GM21423 (cell line): ENCODE data around the gene TRIM65.
A peak's percentile ranks its signal among the peaks of the same experiment; 100 is the strongest.

Source experiments
- ATAC-seq: cut with Tn5 transposase; IDR thresholded peaks from one replicate; pipeline ENCODE4 v1.9.1; 2021; ENCODE audit warnings: mild to moderate bottlenecking, moderate library complexity; ENCODE audit not compliant: unreplicated experiment

TRIM65 gene

GRCh38 chr17:75896415-75897159 is at the start of gene TRIM65:
TRIM65 (minus strand) TSS chr17:75896951; CDS start chr17:75896937, 14 bp downstream.
- peak; percentile 64 for ATAC-seq

GRCh38 chr17:75945211-75945610 is 48.5 kb upstream of the TRIM65 start:
- ATAC-seq: no peak

- ATAC-seq: no peak
These were observed 46.7 kb upstream of the TRIM65 start for GRCh38 chr17:75943491-75943890.

GRCh38 chr17:75942473-75942872 is 45.7 kb upstream of the TRIM65 start:
- ATAC-seq: no peak

- ATAC-seq: no peak
These were observed 44.7 kb upstream of the TRIM65 start for GRCh38 chr17:75941442-75941819.

- peak; percentile 96 for ATAC-seq
These were observed 44.1 kb upstream of the TRIM65 start, which contains the start of gene FBF1 for GRCh38 chr17:75940727-75941441. FBF1 (minus strand) TSS chr17:75941042; CDS start chr17:75938149, 2,893 bp downstream.

- no peak for ATAC-seq
These were observed 40.9 kb upstream of the TRIM65 start for GRCh38 chr17:75937652-75938051.

- no peak for ATAC-seq
These were observed 37.1 kb upstream of the TRIM65 start for GRCh38 chr17:75933808-75934207.

- ATAC-seq: no peak
These were observed 36.1 kb upstream of the TRIM65 start for GRCh38 chr17:75932852-75933251.

- no peak for ATAC-seq
These were observed 34.3 kb upstream of the TRIM65 start for GRCh38 chr17:75931062-75931461.

- no peak for ATAC-seq
These were observed 30.7 kb upstream of the TRIM65 start for GRCh38 chr17:75927286-75927922.

- no peak for ATAC-seq
These were observed 29.7 kb upstream of the TRIM65 start for GRCh38 chr17:75926456-75926855.

GRCh38 chr17:75925912-75926311 is 29.2 kb upstream of the TRIM65 start:
- no peak for ATAC-seq

- ATAC-seq: no peak
These were observed 28.4 kb upstream of the TRIM65 start for GRCh38 chr17:75925103-75925502.

- no peak for ATAC-seq
These were observed 26.5 kb upstream of the TRIM65 start for GRCh38 chr17:75922963-75923874.

- ATAC-seq: no peak
These were observed 25.6 kb upstream of the TRIM65 start for GRCh38 chr17:75922173-75922961.

- ATAC-seq: no peak
These were observed 24.8 kb upstream of the TRIM65 start for GRCh38 chr17:75921596-75921995.

GRCh38 chr17:75920045-75920560 is 23.4 kb upstream of the TRIM65 start:
- ATAC-seq: no peak

- no peak for ATAC-seq
These were observed 22.9 kb upstream of the TRIM65 start for GRCh38 chr17:75919611-75920010.
